OCI-LY7 (cell line): ENCODE data around the gene SDHA.
"Not testable (repeated sequence)": the region's sequence is repeated elsewhere in the genome, so short reads cannot be mapped to it uniquely, and the experiment has no call there.

Experiments
- CTCF ChIP-seq: fragments of 200-600 bp; sonication (generic); conservative IDR thresholded peaks from 2 replicates; pipeline ENCODE4 v1.5.1; 2014; ENCODE audit warnings: mild to moderate bottlenecking, antibody characterized with exemption, low read length, moderate library complexity, mixed read lengths
- EZH2phosphoT487 ChIP-seq: fragments of 200-600 bp; sonication (generic); IDR thresholded peaks from 2 replicates; pipeline ENCODE4 v1.6.1; 2018; ENCODE audit warnings: low read depth, borderline replicate concordance, mild to moderate bottlenecking, mixed run types, antibody characterized with exemption, low read length, moderate library complexity, mixed read lengths

DNA sequence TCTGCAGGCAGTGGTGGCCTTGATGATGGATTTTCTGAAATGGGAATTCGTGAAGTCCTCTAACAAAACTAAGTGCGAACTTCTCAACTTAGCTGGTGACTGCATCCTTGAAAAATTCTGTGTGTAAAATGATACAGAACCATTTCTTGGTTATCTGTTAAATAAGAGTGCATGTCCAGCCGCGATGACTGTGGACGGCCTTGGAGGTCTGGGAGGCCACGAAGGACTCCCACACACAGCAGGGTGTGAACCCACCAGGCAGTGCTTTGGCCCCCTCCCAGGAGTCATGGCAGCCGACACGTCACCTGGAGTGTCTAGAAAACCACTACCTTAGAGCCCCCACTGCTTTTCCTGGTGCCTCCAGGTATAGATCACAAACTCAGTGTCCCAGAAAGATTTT lies 85.6 kb downstream of the SDHA start:
- not testable (repeated sequence) for TF ChIP-seq CTCF, EZH2phosphoT487
